PC-9 (cell line): ENCODE data around the gene GALNT9. TPM values are rescaled to one million over a fixed set of nuclear protein-coding genes. Genes with fewer than 3 reads are reported as not detected.

ENCODE experiments used
- BruUV-seq: library from RNA; stranded (reverse); fragments of 400-500 nt; replicated peaks from 2 replicates; lab custom pipeline; 2021; lab: Mats Ljungman, UMichigan
- CTCF ChIA-PET: fragments of 300-600 bp; sonication (Branson Sonifier 250); formaldehyde crosslinking; loops from one replicate; lab custom pipeline; 2022; ENCODE audit warnings: antibody characterized with exemption; lab: Charles Lee
- POLR2A ChIA-PET: fragments of 300-600 bp; sonication (Branson Sonifier 250); formaldehyde crosslinking; loops from one replicate; lab custom pipeline; 2022; ENCODE audit warnings: antibody characterized with exemption; ENCODE audit not compliant: unreplicated experiment; lab: Charles Lee
- DNase-seq, 2 experiments: peaks; one replicate each; pipeline versions ENCODE4 v3.0.0 to v3.0.0-alpha.2; 2015 to 2022; ENCODE audit warnings: mixed read lengths in 1 of 2
- H2AFZ ChIP-seq: fragments of 200-600 bp; sonication (generic); 2 replicates; pipeline ENCODE4 v1.8.1; 2017; ENCODE audit warnings: antibody characterized with exemption
- H3F3A ChIP-seq: fragments of 200-600 bp; sonication (generic); 2 replicates; pipeline ENCODE4 v1.8.1; 2017; ENCODE audit warnings: antibody characterized with exemption, mild to moderate bottlenecking, low read depth; ENCODE audit not compliant: insufficient read depth
- H3K27ac ChIP-seq: fragments of 200-600 bp; sonication (generic); 2 replicates; pipeline ENCODE4 v1.6.1; 2016; ENCODE audit warnings: mixed run types
- H3K27me3 ChIP-seq: fragments of 200-600 bp; sonication (generic); 2 replicates; pipeline ENCODE4 v1.6.1; 2016; ENCODE audit warnings: low read depth, mixed run types; ENCODE audit not compliant: insufficient read depth
- H3K36me3 ChIP-seq: fragments of 200-600 bp; sonication (generic); 2 replicates; pipeline ENCODE4 v1.6.1; 2016; ENCODE audit warnings: low read depth, mixed run types
- H3K4me1 ChIP-seq: fragments of 200-600 bp; sonication (generic); replicated peaks from 2 replicates; pipeline ENCODE4 v1.6.1; 2016; ENCODE audit warnings: mixed run types; ENCODE audit not compliant: insufficient read depth
- H3K4me2 ChIP-seq: fragments of 200-600 bp; sonication (generic); 2 replicates; pipeline ENCODE4 v1.6.1; 2017; ENCODE audit warnings: mixed run types
- H3K4me3 ChIP-seq: fragments of 200-600 bp; sonication (generic); 2 replicates; pipeline ENCODE4 v1.6.1; 2016; ENCODE audit warnings: mixed run types
- H3K79me2 ChIP-seq: fragments of 200-600 bp; sonication (generic); 2 replicates; pipeline ENCODE4 v1.6.1; 2017; ENCODE audit warnings: low read depth, mixed run types
- H3K9me2 ChIP-seq: fragments of 200-600 bp; sonication (generic); 2 replicates; pipeline ENCODE4 v1.8.1; 2017; ENCODE audit warnings: mild to moderate bottlenecking; ENCODE audit not compliant: insufficient read depth
- H3K9me3 ChIP-seq: fragments of 200-600 bp; sonication (generic); 2 replicates; pipeline ENCODE4 v1.8.1; 2016; ENCODE audit warnings: low read depth; ENCODE audit not compliant: insufficient read depth
- H4K20me1 ChIP-seq: fragments of 200-600 bp; sonication (generic); 2 replicates; pipeline ENCODE4 v1.8.1; 2017; ENCODE audit not compliant: insufficient read depth
- EZH2 ChIP-seq: fragments of 200-600 bp; sonication (generic); IDR thresholded peaks from 2 replicates; pipeline ENCODE4 v1.8.0; 2017; ENCODE audit warnings: antibody characterized with exemption, low read depth
- intact Hi-C: fragments of 100-400 bp; cut with micrococcal nuclease; formaldehyde crosslinking; loops from one replicate; pipeline ENCODE4 v1.10.0; 2022; ENCODE audit not compliant: unreplicated experiment
- total RNA-seq: library from RNA; stranded (reverse); gene quantifications from 2 replicates; pipeline ENCODE4 v1.2.3, GENCODE V29; 2021
- TF ChIP-seq, protein P1 (sequence below): fragments of 200-600 bp; sonication (generic); conservative IDR thresholded peaks from 2 replicates; pipeline ENCODE4 v1.6.1; 2017; ENCODE audit warnings: mixed run types, antibody characterized with exemption, mild to moderate bottlenecking, moderate library complexity

Gene GALNT9
- total RNA-seq, 1 experiment from 2014 or later: 11.2 TPM

DNA sequence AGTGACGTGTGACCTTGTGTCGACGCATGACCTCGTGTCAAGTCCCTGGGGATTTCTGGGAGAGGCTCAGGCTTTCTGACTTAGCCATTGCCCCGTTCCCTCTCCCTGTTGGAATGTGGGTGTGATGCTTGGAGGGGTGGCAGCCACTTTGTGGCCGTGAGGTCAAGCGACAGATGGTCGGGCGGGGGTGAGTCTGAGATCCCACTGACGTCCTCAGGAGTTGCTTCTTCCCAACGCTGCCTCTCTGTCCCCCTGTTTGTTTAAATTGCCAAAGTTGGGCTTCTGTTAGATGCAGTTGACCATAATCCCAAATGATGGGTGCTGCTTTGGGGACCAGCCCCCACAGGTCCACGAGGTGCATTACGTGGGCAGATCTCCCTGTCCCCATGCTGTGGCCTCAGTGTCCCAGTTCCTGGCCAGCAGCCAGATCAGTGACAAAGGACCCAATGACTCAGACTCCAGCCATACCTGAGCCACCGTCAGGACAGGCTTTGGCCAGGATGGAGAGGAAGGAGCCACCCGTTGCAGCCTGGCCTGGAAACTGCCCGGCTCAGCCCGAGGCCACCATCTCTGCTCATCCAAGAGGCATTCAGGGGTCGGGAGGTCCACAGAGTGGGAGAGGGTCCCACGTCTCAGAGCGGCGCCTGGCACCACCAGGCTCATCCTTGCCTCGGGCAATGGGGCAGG is 34.4 kb upstream of the GALNT9 start:
- no peak overlapping the region for H3K4me2 ChIP-seq
- CTCF ChIA-PET: no interaction called here
- no peaks in the 10 kb centered on the region for H3K9me3 ChIP-seq

DNA sequence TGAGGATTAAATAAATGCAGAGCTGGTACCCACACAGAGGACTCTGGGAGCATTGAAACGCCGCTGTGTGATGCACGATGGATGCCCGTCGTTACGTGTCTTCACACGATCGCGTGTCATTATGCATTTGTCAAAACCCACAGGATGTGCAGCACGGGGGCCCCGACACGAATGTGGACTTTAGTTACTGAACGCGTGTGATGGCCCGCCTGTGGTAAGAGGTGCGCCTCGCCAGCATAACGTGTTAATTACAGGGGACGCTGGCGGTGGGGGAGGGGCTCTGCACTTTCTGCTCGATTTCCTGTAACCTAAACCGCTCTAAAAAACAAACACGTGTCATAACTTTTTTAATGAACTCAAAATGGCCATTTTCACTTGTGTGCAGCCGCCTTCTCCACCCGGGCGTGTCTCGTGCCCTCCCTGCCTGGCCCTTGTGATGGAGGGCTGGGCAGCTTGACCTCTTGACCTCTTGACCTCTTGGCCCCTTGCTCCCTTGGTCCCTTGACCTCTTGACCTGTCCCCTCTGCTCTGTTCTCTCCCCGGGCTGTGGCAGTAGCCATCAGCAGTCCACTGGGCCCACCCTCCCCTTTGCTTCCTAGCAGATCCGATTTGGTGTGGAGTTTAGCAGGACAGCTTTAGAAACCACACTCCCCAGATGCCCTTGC is 33.7 kb upstream of the GALNT9 start:
- Histone ChIP-seq H3K9me3 (no peaks in the 10 kb centered on the region), H3K27me3 (peaks cover 61% of the 10 kb centered on the region), H3K9me2 (no peaks in the 10 kb centered on the region), H3K79me2 (no peaks in the 10 kb centered on the region), H3F3A (no peaks in the 10 kb centered on the region), H3K27ac (no peak overlapping the region), H3K36me3 (no peaks in the 10 kb centered on the region), H3K4me1 (no peaks in the 10 kb centered on the region), H3K4me3 (no peak overlapping the region), H3K4me2 (no peak overlapping the region), H2AFZ (no peak overlapping the region), H4K20me1 (no peaks in the 10 kb centered on the region)
- CTCF ChIA-PET: no interaction called here
- TF ChIP-seq, protein P1, sequence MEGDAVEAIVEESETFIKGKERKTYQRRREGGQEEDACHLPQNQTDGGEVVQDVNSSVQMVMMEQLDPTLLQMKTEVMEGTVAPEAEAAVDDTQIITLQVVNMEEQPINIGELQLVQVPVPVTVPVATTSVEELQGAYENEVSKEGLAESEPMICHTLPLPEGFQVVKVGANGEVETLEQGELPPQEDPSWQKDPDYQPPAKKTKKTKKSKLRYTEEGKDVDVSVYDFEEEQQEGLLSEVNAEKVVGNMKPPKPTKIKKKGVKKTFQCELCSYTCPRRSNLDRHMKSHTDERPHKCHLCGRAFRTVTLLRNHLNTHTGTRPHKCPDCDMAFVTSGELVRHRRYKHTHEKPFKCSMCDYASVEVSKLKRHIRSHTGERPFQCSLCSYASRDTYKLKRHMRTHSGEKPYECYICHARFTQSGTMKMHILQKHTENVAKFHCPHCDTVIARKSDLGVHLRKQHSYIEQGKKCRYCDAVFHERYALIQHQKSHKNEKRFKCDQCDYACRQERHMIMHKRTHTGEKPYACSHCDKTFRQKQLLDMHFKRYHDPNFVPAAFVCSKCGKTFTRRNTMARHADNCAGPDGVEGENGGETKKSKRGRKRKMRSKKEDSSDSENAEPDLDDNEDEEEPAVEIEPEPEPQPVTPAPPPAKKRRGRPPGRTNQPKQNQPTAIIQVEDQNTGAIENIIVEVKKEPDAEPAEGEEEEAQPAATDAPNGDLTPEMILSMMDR: no peak
- DNase-seq: no peak
- POLR2A ChIA-PET: no interaction called here
- intact Hi-C loops: no loop called here
- BruUV-seq: no TSS peak

More for the DNA sequence above, 34.4 kb upstream of the GALNT9 start:
- H3K27ac ChIP-seq: no peak overlapping the region
- H3K4me1 ChIP-seq: no peaks in the 10 kb centered on the region
- no peak overlapping the region for H2AFZ ChIP-seq
- DNase-seq: no peak
- intact Hi-C loops: no loop called here
- POLR2A ChIA-PET: no interaction called here
- peaks cover 68% of the 10 kb centered on the region for H3K27me3 ChIP-seq
- H3K9me2 ChIP-seq: no peaks in the 10 kb centered on the region
- no peak overlapping the region for H3K4me3 ChIP-seq
- no peaks in the 10 kb centered on the region for H3F3A ChIP-seq
- no TSS peak for BruUV-seq
- no peaks in the 10 kb centered on the region for H4K20me1 ChIP-seq
- TF ChIP-seq, protein P1: no peak
- no peak for TF ChIP-seq EZH2
- H3K79me2 ChIP-seq: no peaks in the 10 kb centered on the region
- no peaks in the 10 kb centered on the region for H3K36me3 ChIP-seq

DNA sequence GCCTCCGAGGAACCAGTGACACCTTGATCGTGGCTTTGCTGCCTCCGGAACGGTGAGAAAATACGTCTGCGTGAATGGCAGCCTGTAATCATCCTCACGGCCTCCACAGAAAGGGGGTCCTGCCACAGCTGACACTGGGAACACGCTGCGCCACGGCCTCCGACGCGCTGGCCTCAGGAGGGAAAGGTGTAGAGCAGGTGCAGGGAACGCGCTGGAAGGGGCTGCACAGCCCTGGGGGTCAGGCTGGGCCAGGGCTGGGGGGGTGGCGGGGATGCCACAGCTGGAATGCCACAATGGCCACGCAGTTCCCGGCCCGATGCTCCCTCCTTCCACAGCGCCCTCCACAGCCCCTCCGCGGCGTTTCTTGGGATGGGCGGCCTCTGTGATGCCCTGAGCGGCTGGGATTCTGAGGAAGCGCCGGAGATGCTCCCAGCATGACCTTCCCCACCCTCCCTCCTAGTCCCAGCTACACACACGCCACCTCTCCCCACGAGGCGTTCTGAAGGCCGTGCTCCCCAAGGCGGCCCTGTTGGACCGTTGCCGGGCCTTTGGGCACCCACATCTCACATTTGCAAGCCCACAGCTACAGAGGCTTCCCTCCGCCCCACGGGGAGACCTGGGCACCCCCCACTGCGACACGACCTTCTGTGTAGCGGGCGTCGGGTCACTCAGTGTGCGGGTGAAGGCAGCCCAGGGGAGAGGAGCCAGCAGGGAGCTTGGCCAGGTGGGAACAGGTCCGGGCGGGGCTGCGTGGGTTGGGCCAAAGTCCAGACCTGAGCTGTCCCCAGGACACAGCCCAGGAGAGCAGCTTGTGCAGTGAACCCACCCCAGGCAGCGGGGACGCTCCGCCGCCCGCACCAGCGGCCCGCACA is 31.8 kb upstream of the GALNT9 start:
- no peaks in the 10 kb centered on the region for H4K20me1 ChIP-seq
- H3K79me2 ChIP-seq: no peaks in the 10 kb centered on the region
- CTCF ChIA-PET: no interaction called here
- no peak overlapping the region for H3K4me3 ChIP-seq
- no peak overlapping the region for H2AFZ ChIP-seq
- H3K36me3 ChIP-seq: no peaks in the 10 kb centered on the region
- BruUV-seq: no TSS peak
- H3K27me3 ChIP-seq: peaks cover 55% of the 10 kb centered on the region
- no peak overlapping the region for H3K4me2 ChIP-seq
- POLR2A ChIA-PET: no interaction called here
- H3K4me1 ChIP-seq: no peaks in the 10 kb centered on the region
- no peaks in the 10 kb centered on the region for H3F3A ChIP-seq
- no peak for DNase-seq
- no peak overlapping the region for H3K27ac ChIP-seq
- H3K9me2 ChIP-seq: no peaks in the 10 kb centered on the region
- intact Hi-C loops: no loop called here
- TF ChIP-seq, protein P1: no peak
- TF ChIP-seq EZH2: no peak
- H3K9me3 ChIP-seq: no peaks in the 10 kb centered on the region
